Ammon's horn (tissue), 1 donor: ENCODE data around the gene SKAP1.
"Not testable (repeated sequence)": the region's sequence is repeated elsewhere in the genome, so short reads cannot be mapped to it uniquely, and the experiment has no call there.

Experiments used
- DNase-seq: peaks from one replicate; pipeline ENCODE4 v3.0.0-alpha.2; 2016; ENCODE audit warnings: low spot score

Gene SKAP1

GRCh38 chr17:48445248-48445620 is 15.2 kb upstream of the SKAP1 start:
- DNase-seq, result no peak

GRCh38 chr17:48444516-48445247 is 14.7 kb upstream of the SKAP1 start:
- no peak for DNase-seq

GRCh38 chr17:48443712-48444111 is 13.7 kb upstream of the SKAP1 start:
- no peak for DNase-seq

- DNase-seq, result no peak
Measured at GRCh38 chr17:48442819-48443218, 12.8 kb upstream of the SKAP1 start.

- no peak for DNase-seq
Measured at GRCh38 chr17:48441862-48442261, 11.8 kb upstream of the SKAP1 start.

GRCh38 chr17:48441231-48441711 is 11.3 kb upstream of the SKAP1 start:
- DNase-seq, result no peak

- no peak for DNase-seq
Measured at GRCh38 chr17:48440669-48441068, 10.7 kb upstream of the SKAP1 start.

GRCh38 chr17:48439875-48440505 is 10.0 kb upstream of the SKAP1 start:
- no peak for DNase-seq

- DNase-seq, result no peak
Measured at GRCh38 chr17:48439110-48439850, 9.3 kb upstream of the SKAP1 start.

GRCh38 chr17:48438516-48439061 is 8.6 kb upstream of the SKAP1 start:
- DNase-seq, result no peak

GRCh38 chr17:48433896-48434295 is 3.9 kb upstream of the SKAP1 start:
- no peak for DNase-seq

- DNase-seq, result peak; percentile 56
Measured at GRCh38 chr17:48432820-48433775, 3.1 kb upstream of the SKAP1 start.

- no peak for DNase-seq
Measured at GRCh38 chr17:48429156-48429555, 858 bp downstream of the SKAP1 start.

GRCh38 chr17:48427598-48427997 is 2.4 kb downstream of the SKAP1 start:
- DNase-seq, result no peak

GRCh38 chr17:48426761-48427500 is 3.1 kb downstream of the SKAP1 start:
- DNase-seq, result no peak

GRCh38 chr17:48426019-48426665 is 3.9 kb downstream of the SKAP1 start:
- no peak for DNase-seq

- not testable (repeated sequence) for DNase-seq
Measured at GRCh38 chr17:48422060-48422459, 8.0 kb downstream of the SKAP1 start.

GRCh38 chr17:48420823-48421222 is 9.2 kb downstream of the SKAP1 start:
- no peak for DNase-seq

GRCh38 chr17:48416971-48417370 is 13.0 kb downstream of the SKAP1 start:
- no peak for DNase-seq
